K562 (cell line): Measurements from ENCODE around the gene ERBB3. TPM values are rescaled to one million over a fixed set of nuclear protein-coding genes. Genes with fewer than 3 reads are reported as not detected.

Source experiments
- ARID3B ChIP-seq: fragments of 250-450 bp; sonication (Bioruptor Pico); IDR thresholded peaks from 2 replicates; pipeline ENCODE4 v1.4.0; 2020; ENCODE audit warnings: borderline replicate concordance
- ATF7 ChIP-seq: fragments of 450-650 bp; IDR thresholded peaks from 2 replicates; pipeline ENCODE4 v1.7.1; 2014; ENCODE audit warnings: mild to moderate bottlenecking, moderate library complexity
- CHD7 ChIP-seq: fragments of 200-600 bp; sonication (generic); IDR thresholded peaks from one replicate; pipeline ENCODE4 v1.6.1; 2012; ENCODE audit warnings: mild to moderate bottlenecking, low read depth, low read length, inconsistent platforms
- HBP1 ChIP-seq: fragments of 450-650 bp; formaldehyde crosslinking; IDR thresholded peaks from 2 replicates; pipeline ENCODE4 v1.4.0; 2022; ENCODE audit warnings: missing genetic modification characterization
- HMBOX1 ChIP-seq: sonication (generic); IDR thresholded peaks from 2 replicates; pipeline ENCODE4 v1.6.1; 2016
- HNRNPUL1 ChIP-seq: fragments of 200-400 bp; formaldehyde crosslinking; IDR thresholded peaks from 2 replicates; pipeline ENCODE4 v1.6.1; 2017; ENCODE audit warnings: low read length
- KDM4B ChIP-seq, 2 experiments: fragments of 450-650 bp in 1 of 2; sonication (generic) in 1 of 2; IDR thresholded peaks; 2 replicates each; pipeline ENCODE4 v1.6.1; 2016 to 2017; ENCODE audit warnings: borderline replicate concordance in 2 of 2, antibody characterized with exemption in 1 of 2, low read depth in 1 of 2, mild to moderate bottlenecking in 1 of 2
- MCM3 ChIP-seq: fragments of 450-650 bp; IDR thresholded peaks from 2 replicates; pipeline ENCODE4 v1.6.1; 2016
- POLR2G ChIP-seq: fragments of 200-400 bp; formaldehyde crosslinking; IDR thresholded peaks from 2 replicates; pipeline ENCODE4 v1.6.1; 2017; ENCODE audit warnings: low read depth, mild to moderate bottlenecking, antibody characterized with exemption, low read length, moderate library complexity
- TSC22D4 ChIP-seq: fragments of 450-650 bp; IDR thresholded peaks from 2 replicates; pipeline ENCODE4 v1.6.1; 2016; ENCODE audit warnings: missing genetic modification characterization, missing biosample characterization, control low read depth
- ZNF3 ChIP-seq: fragments of 250-450 bp; sonication (Bioruptor Pico); IDR thresholded peaks from 2 replicates; pipeline ENCODE4 v1.5.0; 2021; ENCODE audit warnings: mild to moderate bottlenecking, moderate library complexity
- ZSCAN29 ChIP-seq: fragments of 450-650 bp; IDR thresholded peaks from 2 replicates; pipeline ENCODE4 v1.6.1; 2017
- polyA plus RNA-seq, 8 experiments: library from polyadenylated mRNA; depleted of rRNA in 4 of 8; stranded (reverse) in 5 of 8; unstranded in 3 of 8; fragments of >200 nt; fragmentation: Nextera tagmentation in 2 of 8; fragmentation: Illumina TruSeq in 1 of 8; extraction: Ambion mirVana in 2 of 8; extraction: Trizol in 1 of 8; gene quantifications; 2 replicates each; pipeline versions ENCODE4 v1.2.1 to v1.2.3, GENCODE V29; 2011 to 2014; ENCODE audit warnings: inconsistent platforms in 1 of 8, missing spikeins in 1 of 8
- total RNA-seq, 7 experiments: library from RNA; depleted of rRNA in 6 of 7; stranded (reverse); fragments of >200 nt in 6 of 7; fragmentation: Illumina TruSeq in 2 of 7; extraction: Trizol in 2 of 7; gene quantifications; 2 replicates each; pipeline versions ENCODE4 v1.2.1 to v1.2.3, GENCODE V29; 2011 to 2021; ENCODE audit warnings: low replicate concordance in 1 of 7

ERBB3 gene
- total and polyA plus RNA-seq, 9 of the 15 experiments (the other 6 are each of a cell fraction or from before 2014, with no cell fraction given): 1.5 to 5.4 (median 3.8) TPM

- TF ChIP-seq CHD7 (no peak), ARID3B (CRISPR knock-in tag) (no peak), HNRNPUL1 (no peak), KDM4B (IDR thresholded peaks at IDR 0.05; ENCODE audit: borderline replicate concordance in 2 of 2, low read depth in 1 of 2) (peak in 1 of 2 experiments; percentile 78; a peak in 1 of 4 replicates), ZSCAN29 (no peak; the same call in 1 of the 2 replicates), HBP1 (CRISPR knock-in tag) (0 out of 2 replicates have a peak, but pooled peaks have one; percentile 39), TSC22D4 (peak; percentile 79; the same call in 1 of the 2 replicates), POLR2G (peak; percentile 82), MCM3 (no peak), ATF7 (peak; percentile 92), ZNF3 (CRISPR knock-in tag) (no peak), HMBOX1 (peak; percentile 69)
Measured at GRCh38 chr12:56116267-56117081, 36.5 kb downstream of the ERBB3 start, which contains the start of gene RPL41 (continued).
